Left ventricle myocardium inferior (tissue), 1 donor: ENCODE data around the gene ASB1. TPM values are rescaled to one million over a fixed set of nuclear protein-coding genes. Genes with fewer than 3 reads are reported as not detected.

Experiments used
- DNase-seq: peaks from one replicate; pipeline ENCODE4 v3.0.0-alpha.2; 2020
- H3K27ac ChIP-seq: fragments of 200-600 bp; replicated peaks from 2 replicates; pipeline ENCODE4 v1.8.0; 2021
- H3K27me3 ChIP-seq: fragments of 200-600 bp; 2 replicates; pipeline ENCODE4 v1.8.0; 2021; ENCODE audit warnings: low read depth
- H3K36me3 ChIP-seq: fragments of 200-600 bp; 2 replicates; pipeline ENCODE4 v1.8.0; 2021
- H3K4me1 ChIP-seq: fragments of 200-600 bp; 2 replicates; pipeline ENCODE4 v1.8.0; 2021
- H3K4me3 ChIP-seq: fragments of 200-600 bp; 2 replicates; pipeline ENCODE4 v1.8.0; 2021; ENCODE audit warnings: mild to moderate bottlenecking, moderate library complexity
- H3K9me3 ChIP-seq: fragments of 200-600 bp; replicated peaks from 2 replicates; pipeline ENCODE4 v1.8.0; 2021
- CTCF ChIP-seq: fragments of 200-600 bp; IDR thresholded peaks from 2 replicates; pipeline ENCODE4 v1.8.0; 2021; ENCODE audit warnings: antibody characterized with exemption, mild to moderate bottlenecking, borderline replicate concordance
- intact Hi-C: fragments of 100-400 bp; cut with micrococcal nuclease; formaldehyde crosslinking; loops from one replicate; pipeline ENCODE4 v1.11.0; 2022
- total RNA-seq: library from RNA; stranded (reverse); fragmentation: NEBNext Ultra II Directional; extraction: Animal tissue kit (Norgen Biotek cat#: 25700); gene quantifications from one replicate; pipeline ENCODE4 v1.2.1, GENCODE V29; 2021
- donor health status: DM: no; HTN: yes; CAD: no; lungs with severe emphysema.

ASB1 gene
- total RNA-seq, 1 donor from 2014 or later = 52.6 TPM

DNA sequence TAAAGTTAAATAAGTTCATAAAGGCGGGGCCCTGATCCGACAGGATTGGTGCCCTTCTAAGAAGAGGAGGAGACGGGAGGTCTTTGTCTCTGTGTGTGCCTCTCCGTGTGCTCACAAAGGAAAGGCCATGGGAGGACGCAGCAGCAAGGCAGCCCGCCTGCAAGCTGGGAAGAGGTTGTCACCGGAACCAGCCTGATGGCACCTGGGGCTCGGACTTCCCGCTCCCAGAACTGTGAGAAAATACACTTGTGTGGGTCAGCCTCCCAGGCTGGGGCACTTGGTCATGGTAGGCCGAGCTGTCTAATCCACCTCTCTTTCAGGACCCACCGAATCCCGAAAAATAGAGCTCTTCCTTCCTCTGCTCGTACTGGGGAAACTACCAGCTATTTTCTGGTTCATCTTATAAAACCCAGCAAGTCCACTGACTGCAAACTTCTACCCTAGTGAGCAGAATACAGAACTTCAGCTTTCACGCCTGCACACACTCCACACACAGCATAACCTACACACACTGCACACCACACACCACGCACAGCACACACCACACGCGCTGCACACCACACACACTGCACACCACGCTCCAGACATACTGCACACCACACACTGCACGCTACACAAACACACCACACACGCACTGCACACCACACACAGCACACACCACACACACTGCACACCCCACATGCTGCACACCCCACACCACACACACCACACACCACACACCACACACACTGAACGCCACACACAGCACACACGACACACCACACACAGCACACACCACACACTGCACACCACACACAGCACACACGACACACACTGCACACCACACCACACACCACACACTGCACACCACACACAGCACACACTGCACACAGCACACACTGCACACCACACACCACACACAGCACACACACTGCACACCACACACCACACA is 58.1 kb downstream of the ASB1 start:
- DNase-seq = no peak
- H3K27me3 ChIP-seq = peaks cover 22% of the 10 kb centered on the region
- H3K4me1 ChIP-seq = no peaks in the 10 kb centered on the region
- H3K9me3 ChIP-seq = peaks cover 20% of the 10 kb centered on the region
- TF ChIP-seq CTCF = no peak
- H3K4me3 ChIP-seq = no peak overlapping the region
- intact Hi-C loops = no loop called here
- no peaks in the 10 kb centered on the region for H3K36me3 ChIP-seq
- H3K27ac ChIP-seq = no peak overlapping the region

DNA sequence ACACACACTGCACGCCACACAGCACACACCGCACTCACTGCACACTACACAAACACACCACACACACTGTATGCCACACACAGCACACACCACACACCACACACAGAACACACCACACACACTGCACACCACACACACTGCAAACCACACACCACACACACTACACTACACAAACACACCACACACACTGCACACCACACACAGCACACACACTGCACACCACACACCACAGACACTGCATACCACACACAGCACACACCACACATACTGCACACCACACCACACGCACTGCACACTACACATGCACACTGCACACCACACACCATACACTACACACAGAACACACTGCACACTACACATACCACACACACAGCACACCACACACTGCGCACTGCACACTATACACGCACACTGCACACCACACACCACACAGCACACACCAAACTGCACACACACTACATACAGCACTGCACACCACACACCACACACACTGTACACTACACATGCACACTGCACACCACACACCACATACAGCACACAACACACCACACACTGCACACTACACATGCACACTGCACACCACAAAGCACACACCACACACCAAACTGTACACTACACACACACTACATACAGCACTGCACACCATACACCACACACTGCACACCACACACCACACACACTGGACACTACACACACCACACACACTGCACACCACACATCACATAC is 59.6 kb downstream of the ASB1 start:
- intact Hi-C loops = no loop called here
- Histone ChIP-seq H3K36me3 (no peaks in the 10 kb centered on the region), H3K27ac (no peak overlapping the region), H3K4me1 (no peaks in the 10 kb centered on the region), H3K4me3 (no peak overlapping the region), H3K9me3 (peaks cover 7% of the 10 kb centered on the region), H3K27me3 (peaks cover 26% of the 10 kb centered on the region)
- DNase-seq = no peak
- TF ChIP-seq CTCF = no peak

DNA sequence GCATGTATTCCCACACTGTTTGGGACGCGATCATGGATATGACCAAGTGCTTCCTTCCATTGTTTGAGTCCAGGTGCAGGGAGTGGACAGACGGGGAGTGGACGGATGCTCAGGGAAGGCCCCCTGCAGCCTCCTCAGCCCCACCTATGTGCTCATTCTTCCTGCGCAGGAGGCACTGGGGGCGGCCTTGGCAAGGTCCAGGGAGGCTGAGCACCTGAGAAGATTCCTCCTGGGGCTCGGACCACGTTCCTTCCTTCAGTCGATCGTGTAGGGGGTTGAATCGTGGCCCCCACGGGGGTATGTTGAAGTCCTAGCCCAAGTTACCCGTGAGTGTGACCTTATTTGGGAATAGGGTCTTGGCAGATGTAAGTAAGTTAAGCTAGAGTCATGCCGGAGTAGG is 60.4 kb downstream of the ASB1 start:
- DNase-seq = no peak
- intact Hi-C loops = no loop called here
- H3K4me3 ChIP-seq = no peak overlapping the region
- H3K36me3 ChIP-seq = no peaks in the 10 kb centered on the region
- H3K9me3 ChIP-seq = peaks cover 7% of the 10 kb centered on the region
- no peaks in the 10 kb centered on the region for H3K4me1 ChIP-seq
- no peak overlapping the region for H3K27ac ChIP-seq
- no peak for TF ChIP-seq CTCF
- peaks cover 29% of the 10 kb centered on the region for H3K27me3 ChIP-seq

- DNase-seq = no peak
- TF ChIP-seq CTCF = no peak
- intact Hi-C loops = no loop called here
- Histone ChIP-seq H3K36me3 (no peaks in the 10 kb centered on the region), H3K27me3 (peaks cover 29% of the 10 kb centered on the region), H3K4me1 (no peaks in the 10 kb centered on the region), H3K9me3 (peaks cover 7% of the 10 kb centered on the region), H3K4me3 (no peak overlapping the region), H3K27ac (no peak overlapping the region)
Observed at GRCh38 chr2:238487652-238488346, 61.1 kb downstream of the ASB1 start.

DNA sequence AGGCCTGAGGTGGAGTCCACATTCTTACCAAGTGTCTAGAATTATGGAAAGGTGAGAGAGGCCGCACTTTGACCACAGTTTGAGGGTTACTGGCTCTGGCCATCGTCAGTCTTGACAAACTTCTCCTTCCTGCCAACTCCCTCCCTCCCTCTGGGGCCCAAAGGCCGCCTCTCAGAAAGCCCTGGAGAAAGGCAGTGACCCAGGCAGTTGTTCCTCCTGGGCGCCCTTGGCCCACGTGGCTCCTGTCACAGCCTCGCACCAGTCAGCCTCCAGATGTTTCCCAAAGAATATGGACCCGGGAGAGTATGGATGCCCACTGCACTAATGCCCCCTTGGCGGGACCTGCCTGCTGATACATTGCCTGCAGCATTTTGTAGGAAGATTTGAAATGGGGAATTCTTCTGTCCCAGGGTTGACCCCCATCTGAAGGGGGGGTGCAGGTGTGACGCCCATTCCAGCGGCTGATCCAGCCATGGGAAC is 61.7 kb downstream of the ASB1 start:
- Histone ChIP-seq H3K4me3 (no peak overlapping the region), H3K9me3 (peaks cover 7% of the 10 kb centered on the region), H3K27ac (no peak overlapping the region), H3K36me3 (no peaks in the 10 kb centered on the region), H3K4me1 (no peaks in the 10 kb centered on the region), H3K27me3 (peaks cover 29% of the 10 kb centered on the region)
- TF ChIP-seq CTCF = no peak
- DNase-seq = no peak
- intact Hi-C loops = no loop called here
